Tibial artery (tissue), 4 donors: Measurements from ENCODE around the gene ADRM1.
A peak's percentile ranks its signal among the peaks of the same experiment; 100 is the strongest.

Experiments used
- DNase-seq, 2 donors: peaks; one replicate each; pipeline ENCODE4 v3.0.0-alpha.2; 2019
- H3K27ac ChIP-seq, 2 donors: fragments of 200-600 bp; sonication (generic) in 1 of 2; 1 replicate in 1 of 2; 2 replicates in 1 of 2; pipeline ENCODE4 v1.5.1; 2018 to 2019; ENCODE audit warnings: mild to moderate bottlenecking in 1 of 2
- H3K27me3 ChIP-seq, 2 donors: fragments of 200-600 bp; sonication (generic) in 1 of 2; one replicate each; pipeline versions ENCODE4 v1.5.1 to v1.6.0; 2016 to 2019
- H3K36me3 ChIP-seq, 3 donors: fragments of 200-600 bp; sonication (generic) in 2 of 3; one replicate each; pipeline ENCODE4 v1.5.1; 2016 to 2019; ENCODE audit warnings: mild to moderate bottlenecking in 2 of 3
- H3K4me1 ChIP-seq, 4 donors: fragments of 200-600 bp; sonication (generic) in 2 of 4; 1 replicate in 3 of 4; 2 replicates in 1 of 4; pipeline ENCODE4 v1.5.1; 2016 to 2019
- H3K4me3 ChIP-seq, 2 donors: fragments of 200-600 bp; sonication (generic) in 1 of 2; 1 replicate in 1 of 2; 2 replicates in 1 of 2; pipeline ENCODE4 v1.5.1; 2018 to 2019; ENCODE audit warnings: mild to moderate bottlenecking in 2 of 2
- H3K9me3 ChIP-seq, 3 donors: fragments of 200-600 bp; sonication (generic) in 1 of 3; one replicate each; pipeline ENCODE4 v1.5.1; 2016 to 2019
- CTCF ChIP-seq, 2 experiments: fragments of 200-600 bp in 1 of 2; fragments of 450-650 bp in 1 of 2; IDR thresholded peaks; one replicate each; pipeline ENCODE4 v1.5.1; 2017 to 2019; ENCODE audit warnings: antibody characterized with exemption in 2 of 2, mild to moderate bottlenecking in 1 of 2, moderate library complexity in 1 of 2
- intact Hi-C: fragments of 100-400 bp; cut with DNase I; formaldehyde crosslinking; loops from one replicate; pipeline ENCODE4 v1.15.0; 2023; ENCODE audit warnings: low total_unique reads

ADRM1 gene

GRCh38 chr20:62320581-62321354 is 18.0 kb downstream of the ADRM1 start:
- H3K4me3 ChIP-seq, result no peak overlapping the region
- no peaks in the 10 kb centered on the region for H3K9me3 ChIP-seq
- H3K27me3 ChIP-seq, result no peaks in the 10 kb centered on the region
- no peak for DNase-seq
- H3K27ac ChIP-seq, result peak overlapping the region in 1 of 2 donors; percentile 25
- intact Hi-C loops, result no loop called here
- no peaks in the 10 kb centered on the region for H3K4me1 ChIP-seq
- TF ChIP-seq CTCF (IDR thresholded peaks at IDR 0.05), result no peak
- peaks cover 84 to 92% (median 84%) of the 10 kb centered on the region in 3 donors for H3K36me3 ChIP-seq

GRCh38 chr20:62321521-62321948 is 18.7 kb downstream of the ADRM1 start:
- H3K27me3 ChIP-seq, result no peaks in the 10 kb centered on the region
- intact Hi-C loops, result no loop called here
- H3K36me3 ChIP-seq, result peaks cover 84 to 92% (median 84%) of the 10 kb centered on the region in 3 donors
- H3K4me3 ChIP-seq, result no peak overlapping the region
- no peaks in the 10 kb centered on the region for H3K9me3 ChIP-seq
- no peak for TF ChIP-seq CTCF (IDR thresholded peaks at IDR 0.05)
- H3K27ac ChIP-seq, result no peak overlapping the region
- H3K4me1 ChIP-seq, result no peaks in the 10 kb centered on the region
- no peak for DNase-seq

GRCh38 chr20:62321975-62322374 is 19.2 kb downstream of the ADRM1 start:
- no peaks in the 10 kb centered on the region for H3K4me1 ChIP-seq
- intact Hi-C loops, result no loop called here
- no peaks in the 10 kb centered on the region for H3K9me3 ChIP-seq
- H3K4me3 ChIP-seq, result no peak overlapping the region
- no peak for DNase-seq
- no peaks in the 10 kb centered on the region for H3K27me3 ChIP-seq
- no peak for TF ChIP-seq CTCF (IDR thresholded peaks at IDR 0.05)
- H3K36me3 ChIP-seq, result peaks cover 84 to 92% (median 84%) of the 10 kb centered on the region in 3 donors
- no peak overlapping the region for H3K27ac ChIP-seq

GRCh38 chr20:62322492-62323041 is 19.8 kb downstream of the ADRM1 start:
- Histone ChIP-seq H3K27ac (no peak overlapping the region), H3K9me3 (no peaks in the 10 kb centered on the region), H3K4me3 (no peak overlapping the region), H3K27me3 (no peaks in the 10 kb centered on the region), H3K36me3 (peaks cover 84 to 92% (median 84%) of the 10 kb centered on the region in 3 donors), H3K4me1 (no peaks in the 10 kb centered on the region)
- DNase-seq, result no peak
- TF ChIP-seq CTCF (IDR thresholded peaks at IDR 0.05), result no peak
- intact Hi-C loops, result no loop called here

GRCh38 chr20:62323146-62323979 is 20.6 kb downstream of the ADRM1 start:
- Histone ChIP-seq H3K27me3 (no peaks in the 10 kb centered on the region), H3K4me3 (no peak overlapping the region), H3K36me3 (peaks cover 89 to 96% (median 90%) of the 10 kb centered on the region in 3 donors), H3K9me3 (no peaks in the 10 kb centered on the region), H3K4me1 (no peaks in the 10 kb centered on the region), H3K27ac (no peak overlapping the region)
- DNase-seq, result no peak
- intact Hi-C loops, result no loop called here
- TF ChIP-seq CTCF (IDR thresholded peaks at IDR 0.05), result no peak
